ENCODE results near the gene PHF1.

PHF1 gene

DNA sequence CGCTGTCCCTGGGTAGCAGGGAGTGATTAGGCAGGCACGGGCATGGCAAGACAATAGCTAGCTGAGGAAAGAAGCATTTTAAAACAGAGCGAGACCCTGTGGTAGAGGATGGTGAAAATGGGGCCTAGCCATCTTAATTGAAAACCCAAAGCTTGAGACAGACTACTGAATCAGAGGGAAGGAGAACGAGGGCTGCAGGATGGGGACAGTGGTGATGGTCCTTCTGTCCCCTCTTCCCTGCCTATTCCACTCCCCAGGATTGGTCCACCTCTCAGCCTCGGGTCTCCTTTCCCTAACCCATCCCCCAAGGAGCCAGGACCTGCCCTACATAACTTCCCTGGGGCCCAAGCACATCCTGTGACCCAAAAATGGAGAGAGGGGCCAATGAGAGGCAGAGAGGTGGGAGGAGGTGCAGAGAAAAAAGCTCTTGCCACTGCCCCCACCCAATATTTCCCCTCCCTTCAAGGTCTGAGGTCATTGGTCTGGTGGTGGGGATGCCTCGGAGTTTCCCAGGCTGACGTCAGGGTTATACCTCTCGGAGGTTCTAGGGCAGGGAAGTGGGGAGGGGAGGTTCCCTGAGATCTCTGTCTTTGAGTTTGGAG lies 8.0 kb downstream of the PHF1 start:
- DNase-seq: peak; percentile 82 to 85

DNA sequence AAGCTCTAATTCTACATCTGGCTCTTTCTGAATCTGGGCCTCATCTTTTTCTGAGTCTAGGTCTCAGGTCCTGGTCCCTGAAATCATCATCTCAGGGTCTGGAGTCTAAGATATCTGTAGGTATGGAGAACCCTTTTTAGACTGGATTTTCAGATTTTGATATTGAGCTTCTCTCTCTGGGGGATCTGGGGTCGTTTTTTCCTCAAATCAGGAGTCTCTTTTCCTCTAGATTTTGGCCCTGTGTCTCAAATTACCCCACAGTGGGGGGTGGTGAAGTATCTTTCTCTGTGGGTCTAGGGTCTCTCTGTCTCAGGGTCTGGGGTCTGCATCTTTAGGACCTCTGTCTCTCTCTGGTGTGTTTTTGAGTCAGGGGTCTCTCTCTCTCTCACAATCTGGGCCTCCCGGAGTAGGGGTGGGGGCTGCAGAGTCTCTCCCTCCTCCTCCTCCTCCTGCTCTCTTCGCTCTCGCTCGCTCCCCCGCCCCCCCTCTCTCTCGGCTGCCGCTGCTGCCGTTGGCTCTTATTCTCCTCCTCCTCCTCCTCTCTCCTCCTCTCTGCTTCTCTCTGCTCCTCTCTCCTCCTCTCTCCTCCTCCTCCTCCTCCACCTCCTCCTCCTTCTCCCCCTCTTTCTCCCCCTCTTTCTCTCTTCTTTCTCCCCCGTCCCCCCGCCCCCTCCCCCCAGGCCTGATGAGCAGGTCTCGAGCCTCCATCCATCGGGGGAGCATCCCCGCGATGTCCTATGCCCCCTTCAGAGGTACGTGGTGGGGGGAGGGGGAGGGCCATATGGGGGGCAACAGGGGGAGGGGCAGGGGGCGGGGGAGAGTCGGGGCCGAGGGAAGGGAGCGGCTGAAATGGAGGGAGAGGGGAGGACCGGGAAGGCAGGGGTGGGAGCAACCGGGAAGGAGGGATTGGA lies 9.0 kb downstream of the PHF1 start, which contains the start of gene SYNGAP1:
SYNGAP1 (plus strand) TSS at position 486 of the 911 bp plus-strand sequence; CDS start at position 686, 200 bp downstream.
- peak; percentile 52 to 57 for DNase-seq

DNA sequence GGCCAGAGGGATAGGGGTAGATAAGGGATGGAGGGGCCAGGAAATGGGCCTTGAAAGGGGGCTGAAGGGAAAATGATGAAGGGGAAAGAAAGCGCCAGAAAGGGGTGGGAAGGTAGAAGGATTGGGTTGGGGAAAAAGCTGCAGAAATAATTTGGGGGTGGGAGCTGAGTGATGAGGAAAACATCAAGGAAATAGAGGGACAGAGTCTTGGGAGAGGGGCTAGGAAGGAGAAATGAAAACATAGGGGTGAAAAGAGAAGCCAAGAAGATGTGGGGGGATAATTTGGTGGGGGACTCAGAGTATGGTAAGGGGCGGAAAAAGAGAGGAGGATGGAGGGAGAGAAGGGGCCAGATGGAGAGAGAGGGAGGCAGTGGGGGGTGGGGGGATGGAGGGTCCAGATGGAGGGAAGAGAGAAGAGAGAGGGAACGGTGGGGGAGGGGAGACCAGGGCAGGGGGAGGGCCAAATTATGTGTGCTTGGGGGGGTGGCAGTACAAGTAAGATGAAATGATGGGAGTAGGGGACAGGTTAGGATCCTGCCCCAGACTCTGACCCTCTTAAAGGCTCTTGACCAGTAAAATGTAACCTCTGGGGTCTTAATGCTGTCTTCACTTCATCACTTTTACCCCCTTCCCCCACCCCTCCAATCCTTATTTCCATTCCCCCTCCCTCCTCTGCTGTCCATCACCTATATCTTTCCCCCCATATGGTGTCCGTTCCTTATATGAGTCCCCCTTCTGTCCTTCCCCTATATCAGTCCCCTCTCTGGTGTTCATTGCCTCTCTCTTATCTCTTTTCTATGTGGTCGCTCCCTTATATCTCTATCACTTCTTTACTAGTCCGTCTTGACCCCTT lies 9.9 kb downstream of the PHF1 start:
- DNase-seq: no peak

DNA sequence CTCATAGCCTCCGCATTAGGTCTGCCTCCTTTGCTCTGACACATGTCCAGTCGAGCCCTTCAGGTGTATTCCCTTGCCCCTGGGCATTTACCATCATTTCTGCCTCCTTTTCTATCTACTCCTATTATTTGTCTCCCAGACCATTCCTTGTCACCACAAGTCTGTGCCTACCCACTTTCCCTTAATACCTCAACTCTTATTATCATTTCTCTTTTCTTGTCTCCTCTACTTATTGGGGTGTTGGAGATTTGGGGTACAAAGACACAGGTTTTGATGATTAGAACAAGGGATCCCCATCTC lies 10.5 kb downstream of the PHF1 start:
- DNase-seq: no peak

DNA sequence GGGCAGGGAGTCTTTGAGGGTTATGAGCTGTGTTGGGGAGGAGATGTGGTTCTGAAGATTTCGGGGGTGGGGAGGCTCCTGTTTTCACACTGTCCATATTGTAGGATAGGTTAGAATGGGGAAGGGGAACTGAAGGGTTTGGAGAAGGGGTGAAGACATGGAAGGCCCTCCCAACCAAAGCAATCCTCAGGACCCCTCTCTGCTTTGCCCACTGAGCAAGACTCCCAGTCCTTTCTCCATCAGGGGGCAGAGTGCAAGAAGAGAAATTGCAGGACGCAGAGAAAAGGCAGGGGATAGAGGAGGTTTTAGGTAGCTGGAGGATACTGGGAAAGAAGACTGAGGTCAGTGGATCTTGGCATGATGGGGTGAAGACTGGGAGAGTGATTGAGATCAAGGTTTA lies 13.0 kb downstream of the PHF1 start:
- DNase-seq: no peak

DNA sequence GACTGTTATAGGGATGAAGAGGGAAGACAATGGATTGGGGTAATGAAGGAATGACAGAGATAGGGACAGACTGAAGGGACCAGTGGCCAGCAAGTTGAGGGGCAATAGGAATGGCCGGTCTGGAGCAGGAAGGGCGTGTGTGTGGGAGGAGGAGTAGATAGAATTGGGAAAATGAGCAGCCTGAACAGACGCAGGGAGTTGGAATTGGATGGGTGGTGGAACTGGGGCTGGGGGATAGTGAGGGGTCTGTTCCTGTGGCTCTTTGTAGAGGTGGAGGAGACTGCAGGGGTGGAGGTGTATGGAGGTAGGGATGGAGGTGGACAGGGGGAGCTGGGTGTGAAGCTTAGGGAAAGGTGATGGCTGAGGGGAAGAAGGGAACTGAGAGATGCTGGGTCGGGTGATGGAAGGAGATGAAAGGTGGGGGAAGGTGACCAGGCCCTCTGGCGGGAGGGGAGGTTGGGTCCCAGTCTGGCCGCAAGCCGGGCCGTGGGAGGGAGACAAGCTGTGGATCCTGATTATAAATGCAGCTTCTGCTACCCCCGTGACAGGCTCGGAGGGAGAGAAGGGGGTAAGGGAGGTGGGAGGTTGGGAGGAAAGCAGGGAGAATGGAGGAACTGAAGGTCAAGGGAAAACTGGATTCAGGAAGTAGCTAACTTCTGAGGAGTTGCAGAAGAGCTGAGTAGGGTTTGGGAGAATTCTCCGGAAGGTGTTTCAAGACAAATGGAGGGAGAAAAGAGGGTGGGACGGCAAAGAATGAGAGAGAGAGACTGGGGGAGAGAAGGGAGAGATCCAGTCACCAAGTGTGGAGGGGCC lies 14.2 kb downstream of the PHF1 start:
- DNase-seq: no peak

DNA sequence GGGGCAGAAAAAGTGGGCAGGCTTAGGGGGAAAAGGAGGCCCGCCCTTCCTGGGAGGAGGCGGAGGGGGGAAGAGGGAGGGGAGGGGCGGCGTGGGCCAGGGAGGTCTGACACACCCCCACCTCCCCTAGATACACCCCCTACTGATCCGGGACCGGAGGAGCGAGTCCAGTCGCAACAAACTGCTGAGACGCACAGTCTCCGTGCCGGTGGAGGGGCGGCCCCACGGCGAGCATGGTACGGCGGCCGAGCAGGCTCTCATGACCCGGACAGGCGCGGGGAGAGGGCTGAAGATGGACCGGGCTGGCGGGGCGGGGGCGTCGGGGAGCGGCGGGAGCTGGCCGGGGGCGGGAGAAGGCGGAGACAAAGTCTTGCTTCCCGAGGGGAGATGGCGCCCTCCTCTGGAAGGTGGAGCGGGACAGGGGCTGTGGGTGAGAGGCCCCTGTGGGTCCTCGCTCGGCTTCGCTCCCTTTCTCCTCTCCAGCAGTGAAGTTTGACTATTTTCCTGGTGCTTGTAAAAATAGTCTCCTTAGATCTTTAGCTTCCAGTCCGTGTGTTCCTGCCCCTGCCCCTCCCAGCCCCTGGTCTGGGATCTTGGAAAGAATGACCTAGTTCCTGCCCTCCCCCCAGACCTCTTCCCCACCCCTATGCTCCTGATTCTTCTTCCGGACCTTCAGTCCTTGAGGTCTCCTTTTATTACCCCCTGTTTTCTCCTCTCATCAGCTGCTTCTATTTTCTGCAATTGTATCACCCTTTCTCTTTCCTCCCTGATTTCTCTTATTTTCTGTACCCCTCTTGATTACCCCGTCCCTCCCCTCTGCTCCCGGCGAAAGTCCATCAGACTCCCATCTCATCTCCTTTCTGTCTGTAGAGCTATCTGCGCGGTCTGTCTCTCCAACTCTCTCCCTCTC lies 15.1 kb downstream of the PHF1 start:
- peak; percentile 89 to 90 for DNase-seq

DNA sequence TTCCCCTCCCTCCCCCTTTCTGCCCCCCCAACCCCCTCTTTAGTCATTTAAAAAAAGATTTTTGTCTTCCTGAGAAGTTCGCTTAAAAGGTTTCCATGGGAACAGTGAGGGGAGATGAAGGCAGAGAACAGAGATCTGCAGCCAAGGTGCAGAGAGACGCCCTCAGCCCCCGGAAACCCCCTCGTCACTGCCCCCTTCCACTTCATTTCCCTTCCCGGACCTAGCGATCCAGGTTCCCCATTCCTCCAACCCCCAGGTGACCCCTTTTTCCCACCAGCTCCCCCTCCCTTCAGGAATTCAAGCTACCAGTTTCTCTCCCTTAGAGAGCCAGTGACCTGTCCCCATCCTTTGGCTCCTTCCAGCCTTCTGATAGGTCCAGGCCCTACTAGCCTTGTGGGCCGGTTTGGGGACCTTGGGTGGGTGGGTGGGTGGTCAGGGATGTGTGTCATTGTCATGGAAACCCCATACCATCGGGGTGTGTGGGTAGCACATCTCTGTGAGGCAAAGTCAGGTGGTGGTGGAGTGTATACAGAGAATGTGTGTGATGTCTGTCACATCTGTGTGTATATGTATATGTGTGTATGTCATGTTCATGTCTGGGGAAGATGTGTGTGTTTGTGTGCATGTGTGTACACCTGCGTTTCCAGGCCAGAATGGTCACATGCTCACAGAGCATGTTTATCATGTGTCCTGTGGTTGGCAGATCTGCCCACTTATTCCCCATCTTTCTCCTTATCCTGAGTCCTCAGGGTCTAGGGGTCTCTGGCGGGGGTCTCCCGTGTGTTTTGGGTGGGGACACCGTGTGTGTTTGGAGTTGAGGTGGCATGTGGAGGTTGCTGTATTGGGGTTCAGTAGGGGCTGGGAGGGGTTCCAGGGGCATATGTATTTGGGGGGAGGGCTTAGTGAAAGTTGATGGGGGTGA lies 16.0 kb downstream of the PHF1 start:
- DNase-seq: peak; percentile 61 to 72

DNA sequence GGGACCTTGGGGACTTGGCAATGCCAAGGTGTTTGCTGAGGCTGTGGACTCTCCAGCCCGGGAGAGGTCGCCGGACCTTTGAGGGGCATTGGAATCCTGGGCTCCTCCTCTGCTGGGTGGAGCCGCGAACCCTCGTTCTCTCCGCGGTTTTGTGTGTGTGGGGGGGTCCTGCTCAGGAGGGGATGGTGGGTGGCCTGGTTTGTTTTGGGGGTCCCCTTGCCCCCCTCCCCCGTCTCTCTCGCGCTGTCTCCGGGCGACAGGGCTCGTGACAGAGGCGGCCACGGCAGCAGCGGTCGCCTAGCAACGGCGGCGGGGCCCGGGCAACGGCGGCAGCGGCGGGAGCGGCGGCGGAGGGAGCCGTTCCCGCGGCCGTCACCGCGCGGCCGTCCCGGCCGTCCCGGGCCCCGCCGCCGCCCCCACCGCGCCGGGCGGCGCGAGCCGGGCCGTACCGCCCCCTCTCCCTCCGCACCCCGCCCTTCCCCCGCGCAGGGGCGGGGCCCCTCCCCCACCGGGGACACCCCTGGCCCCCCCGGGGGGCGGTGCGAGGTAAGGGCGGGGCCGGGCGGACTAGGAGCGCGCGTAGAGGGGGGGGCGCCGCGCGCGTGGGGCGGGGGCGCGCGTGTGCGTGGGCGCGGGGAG lies 16.9 kb downstream of the PHF1 start:
- peak; percentile 75 to 79 for DNase-seq

DNA sequence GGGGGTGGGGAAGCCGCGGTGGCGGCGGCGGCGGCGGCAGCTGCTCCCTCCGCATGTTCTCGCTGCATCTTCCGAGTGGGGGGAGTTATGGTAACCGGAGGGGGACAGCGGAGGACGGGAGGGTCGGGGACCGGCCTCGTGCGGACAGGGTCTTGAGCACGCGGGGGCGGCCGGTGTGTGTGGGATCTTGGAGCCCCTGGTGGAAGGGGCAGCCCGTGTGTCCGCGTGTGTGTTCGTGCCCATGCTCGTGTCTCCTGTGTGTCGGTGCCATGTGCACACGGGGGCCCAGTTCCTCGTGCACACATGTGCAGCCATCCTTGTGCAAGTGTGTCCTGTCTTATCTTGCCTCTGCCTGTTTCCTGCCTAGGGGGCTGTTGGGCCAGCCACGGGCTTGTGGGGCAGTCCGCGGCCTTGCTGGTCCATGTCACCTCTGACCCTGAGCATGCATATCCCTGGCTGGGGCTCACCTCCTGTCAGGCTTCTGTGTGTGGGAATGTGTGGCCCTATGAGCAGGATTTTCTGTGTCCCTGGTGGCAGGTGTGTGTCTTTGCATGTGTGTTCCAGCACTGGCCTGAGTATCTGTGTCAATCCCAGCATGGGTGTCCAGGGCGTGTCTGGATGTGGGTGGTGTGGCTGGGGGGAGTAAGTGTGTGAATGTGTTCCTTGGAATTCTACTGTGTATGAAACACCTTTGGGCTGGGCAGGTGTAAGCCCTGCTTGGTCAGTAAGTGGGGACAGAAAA lies 17.6 kb downstream of the PHF1 start:
- DNase-seq: peak; percentile 35 to 43

DNA sequence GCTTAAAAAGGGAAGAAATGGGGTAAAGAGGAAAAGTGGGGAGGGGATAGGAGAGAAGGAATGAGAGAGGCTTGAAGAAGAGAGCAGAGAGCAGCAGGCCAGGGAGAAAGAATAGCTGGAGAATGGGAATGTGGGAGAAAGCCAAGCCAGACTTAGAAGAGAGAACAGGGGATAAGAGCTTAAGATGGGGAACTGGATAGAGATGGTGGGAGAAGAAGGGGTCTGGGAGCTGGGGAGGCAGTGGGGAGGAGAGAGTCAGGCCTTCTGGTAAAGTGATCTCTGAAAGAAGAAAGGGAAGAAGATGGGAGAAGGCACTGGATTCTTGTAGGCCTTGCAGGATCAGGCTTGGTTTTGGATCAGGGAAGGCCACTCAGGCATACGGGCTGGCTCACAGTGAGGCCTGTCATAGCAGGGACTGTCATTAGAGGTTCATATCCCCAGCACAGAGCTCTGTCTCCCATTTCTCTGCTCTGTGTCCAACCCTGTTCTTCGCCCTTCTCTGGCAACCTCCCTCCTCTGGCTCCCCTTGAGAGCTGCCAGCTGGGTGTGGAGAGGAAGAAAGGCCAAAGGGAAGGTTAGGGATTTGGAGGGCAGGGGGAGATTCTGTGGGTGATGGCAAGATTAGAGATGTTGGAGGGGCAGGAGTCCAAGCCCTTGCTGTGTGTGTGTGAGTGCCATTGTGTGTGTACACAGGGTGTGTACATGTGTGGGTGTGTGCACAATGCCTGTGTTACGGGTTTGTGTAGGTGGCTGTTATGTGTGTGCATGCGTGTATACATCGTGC lies 18.3 kb downstream of the PHF1 start:
- no peak for DNase-seq

DNA sequence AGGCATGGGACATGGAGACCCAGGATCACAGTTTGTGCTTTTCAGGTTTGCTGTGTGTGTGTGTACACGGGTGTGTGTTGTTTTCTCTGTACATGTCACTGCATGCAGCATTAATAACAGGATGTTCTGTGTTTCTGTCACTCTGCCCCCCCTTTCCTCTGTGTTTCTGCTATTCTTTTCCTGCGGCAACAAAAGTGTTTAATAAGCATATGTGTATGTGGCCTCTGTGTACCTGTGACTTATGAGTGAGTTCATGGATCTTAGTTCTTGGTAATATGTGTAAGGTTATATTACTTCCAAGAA lies 18.9 kb downstream of the PHF1 start:
- peak in 1 of 2 donors; percentile 56 for DNase-seq

DNA sequence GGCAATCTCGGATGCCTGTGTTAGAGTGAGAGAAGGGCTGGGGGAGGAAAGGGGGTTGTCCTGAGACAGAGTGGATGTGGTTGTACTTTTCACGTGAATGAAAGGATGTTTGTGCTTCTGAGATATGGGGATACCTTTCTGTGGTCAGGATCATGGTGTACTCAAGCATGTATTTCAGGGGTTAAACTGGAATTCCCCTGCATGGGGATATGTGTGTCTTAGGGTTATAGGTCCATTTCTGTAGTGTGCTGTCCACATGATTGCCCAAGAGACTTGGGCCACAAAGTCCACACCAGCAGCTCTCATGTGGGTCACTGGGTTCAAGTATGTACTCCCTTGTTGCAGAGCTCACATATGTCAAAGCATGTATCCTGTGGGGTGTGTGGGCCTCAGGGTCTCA lies 19.5 kb downstream of the PHF1 start:
- DNase-seq: peak in 1 of 2 donors; percentile 43

DNA sequence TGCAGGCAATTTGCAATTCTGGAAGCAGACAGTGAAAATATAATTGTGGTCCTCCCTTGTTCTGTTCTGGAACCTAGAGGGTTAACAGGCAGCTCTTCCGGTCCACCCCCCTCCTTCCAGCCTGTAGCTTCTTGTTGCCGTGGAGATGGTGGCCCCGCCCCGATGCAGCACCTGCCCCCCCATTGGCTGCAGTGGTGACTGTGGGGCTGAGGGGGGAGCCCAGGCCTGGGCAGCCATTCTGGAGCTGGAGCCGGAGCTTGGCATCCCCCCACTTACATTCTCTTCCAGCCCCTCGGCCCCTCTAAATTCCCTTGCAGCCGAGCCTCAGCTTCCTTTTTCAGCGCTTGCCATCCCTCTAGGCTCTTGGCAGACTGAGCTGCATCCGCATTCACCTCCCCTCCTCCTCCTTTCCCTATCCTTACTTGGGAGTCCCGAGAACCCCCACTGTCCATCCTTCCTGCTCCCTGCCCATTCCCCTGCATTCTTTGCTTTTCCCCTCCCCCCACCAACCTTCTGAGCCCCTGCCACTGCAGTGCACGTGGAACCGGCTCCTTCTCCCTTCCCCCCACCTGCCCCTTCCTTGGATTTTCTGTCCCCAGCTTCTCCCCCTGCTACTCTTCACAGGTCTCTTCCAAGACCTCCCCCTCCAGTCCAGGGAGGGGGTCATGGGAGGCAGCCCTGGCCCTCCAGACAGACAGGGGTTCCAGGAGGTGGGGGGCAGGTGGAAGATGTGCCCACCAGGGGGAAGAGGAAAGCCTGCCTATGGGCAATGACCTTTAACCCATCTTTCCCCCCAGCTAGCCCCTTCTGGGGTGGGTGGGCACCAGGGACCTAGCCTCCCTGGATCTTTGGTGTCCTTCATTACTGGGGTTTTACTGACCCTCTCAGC lies 20.4 kb downstream of the PHF1 start:
- DNase-seq: peak; percentile 89 to 90

DNA sequence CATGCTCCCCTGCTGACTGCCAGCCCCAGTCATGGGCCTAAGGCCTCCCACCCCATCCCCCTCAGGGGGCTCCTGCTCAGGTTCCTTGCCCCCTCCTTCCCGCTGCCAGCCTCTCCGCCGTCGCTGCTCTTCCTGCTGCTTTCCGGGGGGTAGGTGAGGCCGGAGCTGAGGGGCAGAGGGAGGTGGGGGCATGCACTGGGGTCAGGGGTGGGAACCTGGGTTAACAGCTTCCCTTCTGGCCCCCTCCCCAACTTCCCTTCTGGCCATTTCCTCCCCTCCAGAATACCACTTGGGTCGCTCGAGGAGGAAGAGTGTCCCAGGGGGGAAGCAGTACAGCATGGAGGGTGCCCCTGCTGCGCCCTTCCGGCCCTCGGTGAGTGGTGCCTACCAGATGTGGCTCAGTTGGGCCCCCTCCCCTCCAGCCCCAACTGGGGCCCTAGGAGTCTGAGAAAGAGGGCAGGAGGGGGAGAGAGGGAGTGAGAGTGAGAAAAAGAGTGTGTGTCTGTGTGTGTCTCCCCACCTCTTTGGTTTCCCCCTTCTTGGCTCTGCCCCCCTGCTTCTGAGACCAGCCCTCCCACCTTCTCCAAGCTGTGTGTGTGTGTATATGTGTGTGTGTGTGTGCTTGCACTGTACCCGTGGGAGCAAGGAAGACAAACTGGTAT lies 21.2 kb downstream of the PHF1 start:
- DNase-seq: peak in 1 of 2 donors; percentile 52

DNA sequence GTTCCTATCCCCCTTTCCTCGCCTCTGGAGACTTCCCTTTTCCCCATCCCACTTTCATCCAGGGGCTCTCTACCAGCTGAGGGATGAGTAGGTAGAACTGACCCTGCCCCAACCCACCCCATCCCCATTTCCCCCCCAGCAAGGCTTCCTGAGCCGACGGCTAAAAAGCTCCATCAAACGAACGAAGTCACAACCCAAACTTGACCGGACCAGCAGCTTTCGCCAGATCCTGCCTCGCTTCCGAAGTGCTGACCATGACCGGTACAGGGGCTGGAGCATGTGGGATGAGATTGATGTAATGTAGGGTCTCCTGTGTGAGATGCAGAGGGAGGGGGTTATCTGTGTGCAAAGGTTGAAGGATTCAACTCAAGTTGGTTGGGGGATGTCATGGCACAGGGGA lies 21.7 kb downstream of the PHF1 start:
- no peak for DNase-seq

Measured in CD4-positive, alpha-beta T cell treated with Interleukin-1 beta for 1 hour (primary cell).